ENCODE measurements around the gene POU5F1. TPM values are rescaled to one million over a fixed set of nuclear protein-coding genes. Genes with fewer than 3 reads are reported as not detected.

The POU5F1 gene
- total and polyA plus RNA-seq, 9 of the 15 experiments (the other 6 are each of a cell fraction or from before 2014, with no cell fraction given) = 0.06 to 2.0 (median 0.10) TPM; not detected in 6

GRCh38 chr6:31193206-31193605 is 22.7 kb upstream of the POU5F1 start (continued):
- TF ChIP-seq ZNF395 (CRISPR knock-in tag; IDR thresholded peaks at IDR 0.05) = no peak
- peak in 2 of 3 experiments; percentile 25 to 29; a peak in 4 of 6 replicates for TF ChIP-seq CTCF (IDR thresholded peaks at IDR 0.05 in 2 of 3, conservative IDR thresholded peaks at IDR 0.05 in 1 of 3; ENCODE audit: insufficient read depth in 2 of 3, low read depth in 1 of 3, low read length in 3 of 3)
- no peak for TF ChIP-seq SREBF1 (IDR thresholded peaks at IDR 0.05; ENCODE audit: borderline replicate concordance, low read depth, low read length)
- 0 out of 2 replicates have a peak, but pooled peaks have one; percentile 5 for TF ChIP-seq TFAP4 (CRISPR knock-in tag; IDR thresholded peaks at IDR 0.05; ENCODE audit: borderline replicate concordance)
- peak in 1 of 2 experiments; percentile 42; a peak in 2 of 4 replicates for TF ChIP-seq RAD21 (CRISPR knock-in tag; conservative IDR thresholded peaks at IDR 0.05 in 1 of 2, IDR thresholded peaks at IDR 0.05 in 1 of 2)
